GM23338 (cell line): Measurements from ENCODE around the gene SV2C. TPM values are rescaled to one million over a fixed set of nuclear protein-coding genes. Genes with fewer than 3 reads are reported as not detected.

Experiments used
- ATAC-seq: fragments of 200-7000 bp; cut with Tn5 transposase; 3 replicates; pipeline ENCODE4 v1.9.1; 2020
- DNase-seq: peaks from one replicate; pipeline ENCODE4 v3.0.0-alpha.2; 2015; ENCODE audit warnings: low spot score
- H2AFZ ChIP-seq: fragments of 200-600 bp; sonication (generic); 2 replicates; pipeline ENCODE4 v1.8.0; 2016; ENCODE audit warnings: antibody characterized with exemption, mild to moderate bottlenecking, moderate library complexity
- H3F3A ChIP-seq: fragments of 200-600 bp; sonication (generic); replicated peaks from 2 replicates; pipeline ENCODE4 v1.8.0; 2017; ENCODE audit warnings: antibody characterized with exemption, mixed run types, low read depth
- H3K27ac ChIP-seq: fragments of 200-600 bp; sonication (generic); 2 replicates; pipeline ENCODE4 v1.6.1; 2016; ENCODE audit warnings: low read depth
- H3K27me3 ChIP-seq: fragments of 200-600 bp; sonication (generic); 2 replicates; pipeline ENCODE4 v1.8.0; 2016; ENCODE audit warnings: mild to moderate bottlenecking, mixed run types, moderate library complexity; ENCODE audit not compliant: insufficient read depth
- H3K36me3 ChIP-seq: fragments of 200-600 bp; sonication (generic); 2 replicates; pipeline ENCODE4 v1.8.0; 2016; ENCODE audit warnings: mild to moderate bottlenecking; ENCODE audit not compliant: insufficient read depth
- H3K4me1 ChIP-seq: fragments of 200-600 bp; sonication (generic); 2 replicates; pipeline ENCODE4 v1.8.0; 2016; ENCODE audit warnings: mild to moderate bottlenecking, moderate library complexity; ENCODE audit not compliant: insufficient read depth
- H3K4me2 ChIP-seq: fragments of 200-600 bp; sonication (generic); 2 replicates; pipeline ENCODE4 v1.7.1; 2017; ENCODE audit warnings: mixed run types
- H3K4me3 ChIP-seq: fragments of 200-600 bp; sonication (generic); 2 replicates; pipeline ENCODE4 v1.6.1; 2016; ENCODE audit warnings: mixed run types
- H3K79me2 ChIP-seq: fragments of 200-600 bp; sonication (generic); replicated peaks from 2 replicates; pipeline ENCODE4 v1.8.0; 2017; ENCODE audit warnings: mild to moderate bottlenecking; ENCODE audit not compliant: insufficient read depth
- H3K9me2 ChIP-seq: fragments of 200-600 bp; sonication (generic); 2 replicates; pipeline ENCODE4 v1.8.0; 2017; ENCODE audit not compliant: insufficient read depth
- H4K20me1 ChIP-seq: fragments of 200-600 bp; sonication (generic); replicated peaks from 2 replicates; pipeline ENCODE4 v1.8.0; 2017; ENCODE audit warnings: mild to moderate bottlenecking; ENCODE audit not compliant: insufficient read depth
- H3K27ac Mint-ChIP-seq: 2 replicates; pipeline ENCODE4 v1.8.0; 2020; ENCODE audit warnings: inconsistent platforms, mild to moderate bottlenecking, moderate library complexity, mixed read lengths
- H3K27me3 Mint-ChIP-seq: 3 replicates; pipeline ENCODE4 v1.8.0; 2022; ENCODE audit warnings: low read depth, mild to moderate bottlenecking, moderate library complexity, mixed read lengths, inconsistent platforms; ENCODE audit not compliant: insufficient read depth, poor library complexity
- H3K36me3 Mint-ChIP-seq: 3 replicates; pipeline ENCODE4 v1.8.0; 2021; ENCODE audit warnings: low read depth, mild to moderate bottlenecking, inconsistent platforms, moderate library complexity, mixed read lengths
- H3K4me1 Mint-ChIP-seq: 3 replicates; pipeline ENCODE4 v1.8.0; 2020; ENCODE audit warnings: mild to moderate bottlenecking, inconsistent platforms, mixed read lengths
- H3K4me3 Mint-ChIP-seq: 3 replicates; pipeline ENCODE4 v1.8.0; 2021; ENCODE audit warnings: moderate library complexity, mild to moderate bottlenecking, inconsistent platforms, mixed read lengths
- H3K9me3 Mint-ChIP-seq: 3 replicates; pipeline ENCODE4 v1.8.0; 2020; ENCODE audit warnings: moderate library complexity, mild to moderate bottlenecking, inconsistent platforms, mixed read lengths
- CREB1 ChIP-seq: fragments of 250-450 bp; sonication (Bioruptor Pico); IDR thresholded peaks from 2 replicates; pipeline ENCODE4 v1.5.0; 2020; ENCODE audit warnings: low read depth, mild to moderate bottlenecking, moderate library complexity
- CTCF ChIP-seq, 2 experiments: fragments of 200-600 bp in 1 of 2; sonication (generic) in 1 of 2; conservative IDR thresholded peaks; 2 replicates each; pipeline versions ENCODE4 v1.5.1 to v1.6.1; 2016 to 2017; ENCODE audit warnings: antibody characterized with exemption in 2 of 2, low read depth in 2 of 2, mild to moderate bottlenecking in 2 of 2, moderate library complexity in 1 of 2
- EZH2phosphoT487 ChIP-seq: fragments of 200-600 bp; sonication (generic); IDR thresholded peaks from one replicate; pipeline ENCODE4 v1.8.1; 2018; ENCODE audit warnings: antibody characterized with exemption; ENCODE audit not compliant: unreplicated experiment
- JUNB ChIP-seq: IDR thresholded peaks from one replicate; pipeline ENCODE4 v1.6.1; 2016; ENCODE audit warnings: antibody characterized with exemption; ENCODE audit not compliant: unreplicated experiment
- NANOG ChIP-seq: IDR thresholded peaks from 2 replicates; pipeline ENCODE4 v1.6.1; 2016; ENCODE audit warnings: antibody characterized with exemption, borderline replicate concordance
- POLR2AphosphoS5 ChIP-seq: IDR thresholded peaks from 2 replicates; pipeline ENCODE4 v1.6.1; 2016; ENCODE audit warnings: antibody characterized with exemption, low read depth
- REST ChIP-seq: IDR thresholded peaks from one replicate; pipeline ENCODE4 v1.6.1; 2018; ENCODE audit warnings: antibody characterized with exemption; ENCODE audit not compliant: unreplicated experiment
- STAT1 ChIP-seq: IDR thresholded peaks from one replicate; pipeline ENCODE4 v1.6.1; 2016; ENCODE audit warnings: antibody characterized with exemption; ENCODE audit not compliant: unreplicated experiment
- ZNF331 ChIP-seq: fragments of 250-450 bp; sonication (Bioruptor Pico); IDR thresholded peaks from 2 replicates; pipeline ENCODE4 v1.5.0; 2020; ENCODE audit warnings: low read depth, mild to moderate bottlenecking, moderate library complexity
- ZNF462 ChIP-seq: fragments of 250-450 bp; sonication (Bioruptor Pico); IDR thresholded peaks from 2 replicates; pipeline ENCODE4 v1.5.0; 2020; ENCODE audit warnings: mild to moderate bottlenecking, moderate library complexity
- polyA plus RNA-seq: library from polyadenylated mRNA; unstranded; fragments of >200 nt; fragmentation: Nextera tagmentation; extraction: Ambion mirVana; gene quantifications from 2 replicates; pipeline ENCODE4 v1.2.1, GENCODE V29; 2016
- total RNA-seq: library from RNA; depleted of rRNA; stranded (reverse); fragments of >200 nt; shearing (Covaris generic); gene quantifications from 2 replicates; pipeline ENCODE4 v1.2.3, GENCODE V29; 2014

Gene SV2C
- total and polyA plus RNA-seq, 2 experiments from 2014 or later: 0.05 to 0.07 TPM

GRCh38 chr5:76325326-76325725, 242.1 kb downstream of the SV2C start:
- H3K27ac ChIP-seq: no peak overlapping the region
- no peaks in the 10 kb centered on the region for H3K27me3 ChIP-seq
- Mint-ChIP-seq H3K27ac (no peak overlapping the region), H3K4me3 (no peak overlapping the region), H3K36me3 (no peaks in the 10 kb centered on the region), H3K27me3 (peaks cover 13% of the 10 kb centered on the region), H3K4me1 (peaks cover 39% of the 10 kb centered on the region), H3K9me3 (peaks cover 9% of the 10 kb centered on the region; the same call in 1 of the 3 replicates)
- no peaks in the 10 kb centered on the region for H3K36me3 ChIP-seq
- TF ChIP-seq POLR2AphosphoS5 (no peak), REST (no peak), ZNF331 (CRISPR knock-in tag) (no peak), JUNB (no peak), EZH2phosphoT487 (no peak), CREB1 (CRISPR knock-in tag) (no peak), STAT1 (no peak), NANOG (no peak), ZNF462 (no peak), CTCF (conservative IDR thresholded peaks at IDR 0.05; ENCODE audit: low read depth in 2 of 2) (no peak)
- H2AFZ ChIP-seq: peak overlapping the region; percentile 73
- peak overlapping the region; percentile 72 for H3K4me2 ChIP-seq
- H4K20me1 ChIP-seq: no peaks in the 10 kb centered on the region
- peak; percentile 15; the same call in 2 of the 3 replicates for ATAC-seq
- no peaks in the 10 kb centered on the region for H3F3A ChIP-seq
- H3K79me2 ChIP-seq: no peaks in the 10 kb centered on the region
- H3K9me2 ChIP-seq: no peaks in the 10 kb centered on the region
- peaks cover 28% of the 10 kb centered on the region for H3K4me1 ChIP-seq
- peak; percentile 18 for DNase-seq
- H3K4me3 ChIP-seq: no peak overlapping the region
